GM19438 (cell line): ENCODE results near the gene ZNF189.
A peak's percentile ranks its signal among the peaks of the same experiment; 100 is the strongest.

Experiments used
- ATAC-seq: cut with Tn5 transposase; IDR thresholded peaks from one replicate; pipeline ENCODE4 v1.9.1; 2021; ENCODE audit warnings: low read depth; ENCODE audit not compliant: unreplicated experiment

The ZNF189 gene

GRCh38 chr9:101398068-101398929 lies at the start of gene ZNF189, which contains the start of gene MRPL50:
Gene ZNF189 (plus strand): TSS chr9:101398851. CDS start chr9:101399157, 306 bp downstream.
Gene MRPL50 (minus strand): TSS chr9:101398618. CDS start chr9:101398592, 26 bp downstream.
- peak; percentile 96 for ATAC-seq

GRCh38 chr9:101350285-101350684 lies 48.4 kb upstream of the ZNF189 start:
- no peak for ATAC-seq

GRCh38 chr9:101352892-101353463 lies 45.7 kb upstream of the ZNF189 start:
- no peak for ATAC-seq

GRCh38 chr9:101353683-101354082 lies 45.0 kb upstream of the ZNF189 start:
- ATAC-seq, result no peak

- no peak for ATAC-seq
Measured at GRCh38 chr9:101354143-101354764, 44.4 kb upstream of the ZNF189 start.

GRCh38 chr9:101354765-101355708 lies 43.6 kb upstream of the ZNF189 start:
- no peak for ATAC-seq

GRCh38 chr9:101356619-101357018 lies 42.0 kb upstream of the ZNF189 start:
- ATAC-seq, result no peak

- no peak for ATAC-seq
Measured at GRCh38 chr9:101359679-101360078, 39.0 kb upstream of the ZNF189 start.

GRCh38 chr9:101360647-101361046 lies 38.0 kb upstream of the ZNF189 start:
- no peak for ATAC-seq

GRCh38 chr9:101362450-101362849 lies 36.2 kb upstream of the ZNF189 start:
- ATAC-seq, result no peak

GRCh38 chr9:101365181-101365580 lies 33.5 kb upstream of the ZNF189 start:
- ATAC-seq, result no peak

- no peak for ATAC-seq
Measured at GRCh38 chr9:101366038-101366756, 32.5 kb upstream of the ZNF189 start.

- no peak for ATAC-seq
Measured at GRCh38 chr9:101367323-101367722, 31.3 kb upstream of the ZNF189 start.

- ATAC-seq, result no peak
Measured at GRCh38 chr9:101369286-101369685, 29.4 kb upstream of the ZNF189 start.

- ATAC-seq, result no peak
Measured at GRCh38 chr9:101369884-101370531, 28.6 kb upstream of the ZNF189 start.

- no peak for ATAC-seq
Measured at GRCh38 chr9:101371813-101372212, 26.8 kb upstream of the ZNF189 start.

GRCh38 chr9:101372327-101373118 lies 26.1 kb upstream of the ZNF189 start:
- ATAC-seq, result no peak

GRCh38 chr9:101375546-101375945 lies 23.1 kb upstream of the ZNF189 start:
- ATAC-seq, result no peak
